Measurements from ENCODE around the gene DAPK3.
"Not testable (repeated sequence)": the region's sequence is repeated elsewhere in the genome, so short reads cannot be mapped to it uniquely, and the experiment has no call there.

DAPK3 gene

GRCh38 chr19:3977242-3978143, 6.6 kb upstream of the DAPK3 start:
- DNase-seq: no peak

- no peak for DNase-seq
These were observed 5.8 kb upstream of the DAPK3 start for GRCh38 chr19:3976495-3977241.

- DNase-seq: no peak
These were observed 4.8 kb upstream of the DAPK3 start for GRCh38 chr19:3975637-3976087.

- no peak for DNase-seq
These were observed 4.2 kb upstream of the DAPK3 start for GRCh38 chr19:3975144-3975543.

GRCh38 chr19:3970313-3970807, 539 bp downstream of the DAPK3 start:
- no peak for DNase-seq

GRCh38 chr19:3969435-3970312, 1.2 kb downstream of the DAPK3 start:
- DNase-seq: no peak

GRCh38 chr19:3968556-3969434, 2.1 kb downstream of the DAPK3 start:
- no peak for DNase-seq

GRCh38 chr19:3967983-3968382, 2.9 kb downstream of the DAPK3 start:
- not testable (repeated sequence) for DNase-seq

- no peak for DNase-seq
These were observed 4.6 kb downstream of the DAPK3 start for GRCh38 chr19:3966051-3967017.

- no peak for DNase-seq
These were observed 6.4 kb downstream of the DAPK3 start for GRCh38 chr19:3964256-3965194.

GRCh38 chr19:3963458-3964255, 7.2 kb downstream of the DAPK3 start:
- no peak for DNase-seq

- no peak for DNase-seq
These were observed 9.9 kb downstream of the DAPK3 start for GRCh38 chr19:3961007-3961406.

- no peak for DNase-seq
These were observed 11.2 kb downstream of the DAPK3 start for GRCh38 chr19:3959766-3960131.

GRCh38 chr19:3958836-3959765, 11.8 kb downstream of the DAPK3 start:
- no peak for DNase-seq

GRCh38 chr19:3955688-3956087, 15.2 kb downstream of the DAPK3 start:
- no peak for DNase-seq

- DNase-seq: not testable (repeated sequence)
These were observed 15.6 kb downstream of the DAPK3 start for GRCh38 chr19:3955276-3955675.

GRCh38 chr19:3954107-3954506, 16.8 kb downstream of the DAPK3 start:
- DNase-seq: no peak
